GM18951 (cell line): Measurements from ENCODE around the gene PLXNA2.

Source experiments
- POLR2A ChIP-seq: IDR thresholded peaks from 4 replicates; pipeline ENCODE4 v1.6.1; 2011; ENCODE audit warnings: mild to moderate bottlenecking; ENCODE audit not compliant: insufficient read length, insufficient read depth; ENCODE audit errors: extremely low read depth
- in situ Hi-C: fragments of 300-500 bp; cut with MboI; formaldehyde crosslinking; loops from one replicate; pipeline ENCODE4 v1.12.0; 2022; ENCODE audit warnings: low sequenced_read_pairs, mixed read lengths, inconsistent platforms; ENCODE audit not compliant: unreplicated experiment

Gene PLXNA2

DNA sequence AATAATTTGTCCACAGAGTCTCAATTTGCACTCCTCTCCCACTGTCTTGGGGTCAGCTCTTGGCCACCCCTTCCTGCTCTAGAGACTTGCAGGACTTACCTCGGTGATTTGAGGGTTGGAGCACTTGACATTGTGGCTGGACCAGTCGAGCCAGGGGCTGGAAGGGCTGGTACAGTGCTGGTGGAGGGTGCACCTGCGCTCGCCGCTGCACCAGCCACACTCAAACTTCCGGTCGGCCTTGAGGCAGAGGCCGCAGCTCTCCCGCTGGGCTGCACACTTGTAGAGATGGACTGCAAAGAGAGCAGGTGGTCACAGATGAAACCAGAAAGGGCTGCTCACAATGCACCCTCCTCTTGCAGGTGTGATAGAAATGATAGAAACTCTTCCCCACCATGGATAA lies 165.0 kb downstream of the PLXNA2 start:
- in situ Hi-C loops: no loop called here
- TF ChIP-seq POLR2A: no peak

DNA sequence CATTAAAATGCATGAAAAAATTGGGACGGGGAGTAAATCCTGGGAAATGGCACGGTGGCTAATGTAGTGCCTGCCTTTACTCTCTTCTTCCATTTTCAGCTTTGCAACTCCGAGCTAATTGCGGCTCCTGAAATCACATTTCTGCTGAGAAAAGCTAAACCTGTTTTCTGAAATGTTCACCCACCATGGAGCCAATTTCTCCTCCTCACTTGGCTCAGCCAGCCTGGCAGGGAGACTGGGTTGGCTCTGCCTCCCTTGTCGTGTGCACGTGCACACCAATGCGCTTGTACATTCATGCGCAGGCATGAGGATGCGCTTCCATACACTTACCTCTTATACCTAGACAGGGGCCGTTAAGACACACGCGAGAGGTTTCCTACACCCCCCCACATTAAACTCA lies 165.4 kb downstream of the PLXNA2 start:
- no peak for TF ChIP-seq POLR2A
- in situ Hi-C loops: no loop called here

DNA sequence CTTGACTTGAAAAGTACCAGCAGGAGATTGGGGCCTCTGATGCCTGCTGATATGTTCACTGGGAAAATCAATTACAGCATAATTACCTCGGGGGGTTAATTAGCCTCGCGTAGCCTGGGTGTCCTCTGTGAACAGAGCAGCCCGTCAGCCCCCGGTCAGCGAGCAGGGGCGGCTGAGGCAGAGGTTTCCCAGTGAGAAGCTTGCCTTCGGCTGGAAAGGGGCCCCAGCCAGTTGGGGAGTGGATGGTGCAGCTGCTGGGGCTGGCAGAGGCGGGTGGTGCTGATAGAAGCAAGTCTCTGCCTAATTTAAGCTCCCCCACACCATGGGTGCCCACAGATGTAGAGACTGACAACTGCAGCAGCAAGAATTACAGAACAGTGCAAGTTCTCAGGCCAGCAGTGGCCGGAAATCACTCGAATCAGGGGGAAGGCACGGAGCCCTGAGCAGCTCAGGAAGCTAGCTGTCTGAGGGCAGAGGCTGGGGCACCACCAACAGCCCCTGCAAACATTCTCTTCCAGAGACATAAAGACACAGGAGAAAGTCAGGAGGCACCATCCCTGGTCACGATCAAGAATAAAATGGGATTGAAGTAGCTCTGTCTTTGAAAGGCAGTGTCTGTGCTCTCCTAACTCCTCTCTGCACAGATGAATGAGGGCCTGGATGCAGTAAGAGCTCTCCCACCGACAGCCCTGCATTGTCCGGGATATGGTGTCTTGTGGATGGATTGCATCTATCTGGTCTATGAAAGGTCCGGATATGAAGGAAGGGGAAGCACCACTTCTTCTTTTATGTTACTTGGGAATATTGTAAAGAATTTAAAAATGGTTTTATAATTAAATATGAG lies 166.7 kb downstream of the PLXNA2 start:
- in situ Hi-C loops: no loop called here
- no peak for TF ChIP-seq POLR2A

DNA sequence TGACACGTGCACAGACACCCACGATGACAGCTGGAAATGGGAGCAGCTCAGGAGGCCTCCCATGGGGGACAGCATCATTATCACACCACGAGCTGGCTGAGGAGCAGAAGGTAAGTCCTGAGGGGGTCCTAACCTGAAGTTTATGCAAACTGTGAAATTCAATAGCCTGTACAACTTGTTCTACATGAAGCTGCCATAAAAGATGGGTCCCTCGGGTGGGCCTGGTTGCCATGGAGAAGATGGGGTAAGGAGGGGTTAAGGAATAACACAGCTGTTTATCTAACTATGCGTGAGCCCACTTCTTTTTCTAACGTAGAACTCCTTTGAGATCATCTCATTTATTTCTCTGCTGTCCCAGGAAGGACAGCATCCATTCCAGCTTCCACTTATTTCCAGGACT lies 169.8 kb downstream of the PLXNA2 start:
- no peak for TF ChIP-seq POLR2A
- in situ Hi-C loops: no loop called here

DNA sequence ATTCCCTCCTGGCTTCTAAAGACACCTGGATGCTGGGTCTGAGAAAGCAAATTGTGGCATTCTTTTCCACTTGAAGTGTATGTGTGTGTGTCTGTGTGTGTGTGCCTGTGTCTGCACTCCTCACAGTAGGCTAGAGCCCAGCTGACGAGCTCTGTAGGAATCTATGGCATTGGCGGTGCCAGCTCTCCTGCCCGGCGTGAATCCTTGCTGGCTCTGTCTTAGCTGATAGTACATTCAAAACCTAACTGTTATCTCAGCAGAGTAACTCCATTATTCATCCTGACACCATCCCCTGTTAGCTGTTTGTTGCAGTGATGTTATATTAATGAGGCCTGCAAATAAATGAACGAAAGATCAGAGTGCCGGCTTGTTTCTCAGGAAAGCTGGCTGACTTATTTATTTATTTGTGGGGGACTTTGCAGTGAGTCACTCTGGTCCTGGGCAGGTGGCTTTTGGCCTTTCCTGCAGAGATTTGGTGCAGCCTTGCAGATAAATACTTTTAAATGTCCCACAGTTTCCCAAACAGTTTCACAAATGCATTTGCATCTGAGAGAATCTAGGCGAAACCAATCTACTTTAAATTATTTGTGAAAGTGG lies 172.7 kb downstream of the PLXNA2 start:
- in situ Hi-C loops: no loop called here
- TF ChIP-seq POLR2A: no peak

DNA sequence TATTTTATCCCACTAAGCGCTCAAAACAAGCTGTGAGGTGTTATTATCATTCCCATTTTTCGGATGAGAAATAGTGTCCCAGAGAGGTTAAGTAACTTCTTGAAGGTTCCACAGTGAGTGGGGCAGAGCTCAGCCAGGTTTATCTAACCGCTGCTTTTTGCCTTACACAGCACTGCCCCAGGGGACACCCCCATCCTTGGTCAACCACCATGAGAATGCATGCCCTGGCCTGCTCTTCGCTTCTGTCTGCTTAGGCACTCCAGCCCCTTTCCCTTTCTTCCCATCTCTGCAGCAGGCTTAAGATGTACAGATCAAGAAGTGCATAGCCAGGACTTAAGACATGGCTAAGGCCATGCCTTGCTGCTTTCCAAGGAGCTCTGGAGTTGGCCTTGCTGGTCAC lies 174.3 kb downstream of the PLXNA2 start:
- in situ Hi-C loops: no loop called here
- TF ChIP-seq POLR2A: no peak

DNA sequence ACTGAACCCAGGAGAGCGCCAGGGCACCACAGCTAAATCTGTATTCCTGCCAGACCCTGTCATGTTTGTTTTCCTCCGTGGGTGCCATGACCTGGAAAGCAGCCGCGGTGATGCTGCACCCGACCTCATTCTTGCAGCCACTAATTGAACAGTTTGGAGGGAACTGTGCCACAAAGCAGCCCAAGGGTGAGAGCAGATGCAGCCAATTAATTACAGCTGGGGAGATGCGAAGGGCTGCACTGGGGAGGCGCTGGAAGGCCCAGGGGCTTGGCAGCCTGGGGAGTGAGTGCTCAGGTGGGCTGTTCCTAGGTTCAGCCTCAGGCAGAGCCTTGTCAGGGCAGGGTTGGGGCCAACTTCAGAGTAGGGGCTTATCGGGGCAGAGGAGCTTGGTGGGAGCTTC lies 174.9 kb downstream of the PLXNA2 start:
- in situ Hi-C loops: no loop called here
- TF ChIP-seq POLR2A: no peak

DNA sequence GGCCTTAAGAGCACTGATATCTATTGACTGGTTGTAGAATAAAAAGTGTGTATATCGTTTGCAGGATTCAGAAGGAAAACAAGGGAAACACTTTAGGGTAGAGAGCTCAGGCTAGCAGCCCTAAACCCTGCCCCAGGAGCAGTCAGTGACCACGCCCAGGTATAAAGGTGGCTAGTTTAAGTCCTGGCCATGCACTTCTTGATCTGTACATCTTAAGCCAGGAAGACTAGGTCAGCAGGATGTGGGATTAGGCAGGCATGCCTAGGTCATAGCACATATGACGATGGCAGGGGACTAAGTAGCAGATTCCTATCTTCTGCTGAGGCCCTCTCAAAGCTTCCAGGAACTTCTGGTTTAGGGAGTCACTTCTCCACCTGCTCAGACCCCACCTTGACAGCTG lies 175.3 kb downstream of the PLXNA2 start:
- TF ChIP-seq POLR2A: no peak
- in situ Hi-C loops: no loop called here

DNA sequence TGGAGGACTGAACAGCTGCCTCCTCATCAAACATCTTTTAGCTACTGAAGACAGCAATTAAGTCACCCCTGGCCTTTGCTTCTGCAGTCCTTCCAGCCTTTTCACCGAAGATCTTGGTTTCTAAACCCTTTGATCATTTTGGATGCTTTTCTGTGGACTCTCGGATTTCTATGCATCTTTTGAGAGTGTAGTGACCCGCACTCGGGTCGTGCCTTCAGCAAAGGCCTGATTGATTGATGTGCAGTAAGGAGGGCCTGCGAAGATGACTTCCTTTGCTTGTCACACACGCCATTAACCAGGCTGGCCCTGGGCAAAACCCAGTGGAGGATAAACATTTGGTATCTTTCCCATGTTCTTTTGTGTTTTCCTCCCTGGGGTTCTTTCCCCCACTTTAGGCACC lies 175.8 kb downstream of the PLXNA2 start:
- in situ Hi-C loops: no loop called here
- no peak for TF ChIP-seq POLR2A

DNA sequence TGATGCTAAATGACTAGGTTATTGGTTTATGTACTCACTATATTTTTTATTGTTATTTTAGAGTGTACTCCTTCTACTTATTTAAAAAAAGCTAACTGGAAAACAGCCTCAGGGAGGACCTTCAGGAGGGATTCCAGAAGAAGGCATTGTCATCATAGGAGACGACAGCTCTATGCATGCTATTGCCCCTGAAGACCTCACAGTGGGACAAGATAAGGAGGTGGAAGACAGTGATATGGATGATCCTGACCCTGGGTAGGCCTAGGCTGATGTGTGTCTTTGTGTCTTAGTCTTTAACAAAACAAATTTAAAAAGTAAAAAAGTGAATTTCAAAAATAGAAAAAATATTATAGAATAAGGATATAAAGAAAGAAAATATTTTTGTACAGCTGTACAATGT lies 177.6 kb downstream of the PLXNA2 start:
- TF ChIP-seq POLR2A: no peak
- in situ Hi-C loops: no loop called here

DNA sequence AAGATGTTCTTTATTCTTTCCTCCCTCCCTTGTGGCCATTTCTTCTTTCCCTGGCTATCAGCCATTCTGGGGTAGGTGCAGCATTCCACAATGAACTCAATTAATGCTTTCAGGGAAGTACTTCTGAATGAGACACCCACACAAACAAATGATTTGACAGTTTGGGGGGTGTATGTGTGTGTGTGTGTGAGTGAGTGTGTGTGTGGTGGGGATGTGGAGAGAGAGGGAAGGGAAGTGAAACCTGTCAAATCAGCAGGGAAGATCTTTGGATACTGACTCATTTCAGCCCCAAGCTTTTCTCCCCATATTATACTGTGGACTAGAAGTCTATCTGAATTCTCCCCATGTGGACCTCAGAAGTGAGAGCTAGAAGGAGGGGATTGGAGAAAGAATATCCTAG lies 178.3 kb downstream of the PLXNA2 start:
- in situ Hi-C loops: no loop called here
- no peak for TF ChIP-seq POLR2A

DNA sequence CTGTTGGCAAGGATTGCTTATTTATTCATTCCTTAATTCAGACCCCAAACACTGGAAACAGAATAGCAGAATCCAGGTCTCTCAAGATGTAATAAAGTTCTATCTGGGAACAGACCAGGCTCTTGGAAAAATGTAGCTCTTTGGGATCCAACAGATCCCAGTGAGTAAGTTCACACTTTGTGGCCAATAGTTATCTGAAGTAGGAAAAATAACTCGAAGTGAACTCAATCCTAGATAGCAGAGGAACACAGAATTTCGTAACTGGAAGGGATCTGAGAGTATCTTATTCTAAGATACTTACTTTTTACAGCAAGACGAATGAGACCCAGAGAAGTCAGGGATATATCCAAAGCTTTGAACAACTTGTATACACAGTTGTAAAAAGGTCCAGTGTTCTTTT lies 182.6 kb downstream of the PLXNA2 start:
- in situ Hi-C loops: no loop called here
- no peak for TF ChIP-seq POLR2A

DNA sequence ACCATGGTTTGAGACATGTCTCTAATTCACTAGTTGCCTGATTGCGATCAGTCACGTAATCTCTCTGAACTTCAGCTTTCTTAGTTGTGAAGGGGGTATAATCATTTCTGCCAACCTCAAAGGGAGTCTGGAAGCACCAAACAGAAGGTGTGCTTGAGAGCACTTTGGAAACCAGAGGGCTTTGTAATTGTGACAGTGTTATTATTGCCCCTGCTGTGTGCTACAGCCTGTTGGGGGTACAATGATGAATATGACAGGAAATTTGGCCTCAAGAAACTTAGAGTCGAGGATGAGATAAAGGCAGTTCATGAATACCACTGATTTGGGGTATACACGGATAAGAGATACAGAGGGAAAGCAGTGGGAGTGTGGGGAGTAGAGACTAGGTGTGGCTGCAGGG lies 183.1 kb downstream of the PLXNA2 start:
- in situ Hi-C loops: no loop called here
- no peak for TF ChIP-seq POLR2A

DNA sequence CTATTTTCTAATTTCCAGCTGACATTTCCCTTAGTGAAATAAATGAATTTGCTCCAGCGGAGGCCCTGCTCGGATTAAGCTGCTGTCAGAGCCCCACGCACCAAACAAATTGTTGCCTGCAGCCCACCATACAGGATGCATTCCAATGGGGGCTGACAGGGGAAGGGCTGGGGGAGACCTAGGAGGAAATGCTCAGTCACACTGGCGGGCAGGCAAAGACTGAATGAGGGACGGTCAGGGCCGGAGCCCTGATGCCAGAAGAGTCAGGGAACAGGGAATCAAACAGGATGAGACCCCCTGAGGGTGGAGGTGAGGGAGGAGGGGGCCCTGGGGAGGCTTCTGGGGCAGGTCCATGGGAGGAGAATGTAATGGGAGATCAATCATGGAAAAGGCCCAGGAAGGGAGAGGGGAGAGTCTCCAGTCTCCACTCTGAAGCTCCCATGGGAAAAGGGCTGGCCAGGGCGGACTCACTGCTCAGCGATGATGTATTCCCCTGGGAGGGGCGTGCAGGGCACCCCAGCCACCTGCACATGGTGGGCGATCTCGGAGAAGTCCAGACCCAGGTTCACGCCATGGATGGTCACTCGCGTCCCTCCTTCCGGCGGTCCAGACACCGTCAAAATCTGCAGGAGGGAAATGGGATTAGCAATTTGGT lies 183.8 kb downstream of the PLXNA2 start:
- TF ChIP-seq POLR2A: no peak
- in situ Hi-C loops: no loop called here

DNA sequence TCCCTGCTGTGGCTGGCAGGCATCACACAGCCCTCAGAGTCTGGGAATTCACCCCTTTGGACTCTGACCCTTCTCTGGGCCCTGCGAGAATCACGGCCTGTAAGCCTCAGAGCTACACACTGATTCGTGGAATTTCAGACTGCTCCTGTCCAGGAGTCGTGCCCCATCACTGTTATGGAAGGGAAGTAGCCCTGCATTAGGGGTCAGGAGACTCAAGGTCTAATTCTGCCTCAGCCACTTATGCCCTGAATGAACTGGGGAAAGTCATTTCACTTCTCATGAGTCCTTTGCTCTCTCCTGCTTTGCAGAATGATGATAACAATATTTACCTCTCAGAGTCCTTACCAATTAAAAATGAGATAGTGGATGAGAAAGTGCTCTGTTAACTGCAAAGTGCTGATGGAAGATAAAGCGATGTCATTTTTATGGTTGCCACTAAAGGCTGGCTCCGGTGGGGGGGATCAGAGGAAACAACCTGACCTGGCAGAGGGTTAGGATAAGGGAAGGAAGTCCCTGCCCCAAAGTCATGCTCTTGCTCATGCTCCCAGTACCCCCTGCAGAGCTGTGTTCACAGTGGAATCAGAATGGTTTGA lies 184.7 kb downstream of the PLXNA2 start:
- no peak for TF ChIP-seq POLR2A
- in situ Hi-C loops: no loop called here
